ENCODE results near the gene GDI1. TPM values are rescaled to one million over a fixed set of nuclear protein-coding genes. Genes with fewer than 3 reads are reported as not detected.

GDI1 gene
- total and polyA plus RNA-seq, 9 of the 15 experiments (the other 6 are each of a cell fraction or from before 2014, with no cell fraction given): 0.97 to 82.6 (median 37.5) TPM

- TF ChIP-seq PBX2 (CRISPR knock-in tag; IDR thresholded peaks at IDR 0.05; ENCODE audit: low read depth): no peak
- no peak; the same call in 1 of the 2 replicates for TF ChIP-seq PBX2 (tag; conservative IDR thresholded peaks at IDR 0.05; ENCODE audit: low read depth)
- peak; percentile 17; the same call in 1 of the 2 replicates for TF ChIP-seq RB1 (IDR thresholded peaks at IDR 0.05; ENCODE audit: low read depth)
- no peak for TF ChIP-seq HES1 (IDR thresholded peaks at IDR 0.05; ENCODE audit: low read depth)
- no peak for TF ChIP-seq ZBTB5 (IDR thresholded peaks at IDR 0.05)
- TF ChIP-seq ZNF609 (CRISPR knock-in tag; IDR thresholded peaks at IDR 0.05; ENCODE audit: borderline replicate concordance): no peak
- TF ChIP-seq ZNF436 (CRISPR knock-in tag; IDR thresholded peaks at IDR 0.05): no peak
- TF ChIP-seq KAT8 (IDR thresholded peaks at IDR 0.05; ENCODE audit: low read depth): no peak
- peak; percentile 68 for TF ChIP-seq TBP (optimal IDR thresholded peaks at IDR 0.05; ENCODE audit: low read depth, low read length)
- no peak for TF ChIP-seq HDAC6 (IDR thresholded peaks at IDR 0.05; ENCODE audit: low read depth, low read length)
- peak; percentile 57; the same call in 1 of the 2 replicates for TF ChIP-seq SP1 (CRISPR knock-in tag; IDR thresholded peaks at IDR 0.05)
- TF ChIP-seq SMC3 (conservative IDR thresholded peaks at IDR 0.05; ENCODE audit: insufficient read depth, low read depth, low read length): no peak
- TF ChIP-seq CTCFL (IDR thresholded peaks at IDR 0.05; ENCODE audit: borderline replicate concordance, insufficient read depth, low read depth, low read length, poor library complexity, severe bottlenecking): no peak
- no peak for TF ChIP-seq MTA2 (IDR thresholded peaks at IDR 0.05; ENCODE audit: low read depth)
These were observed 47.5 kb downstream of the GDI1 start (continued) for GRCh38 chrX:154484255-154485149.
